IPS-NIHi7 (cell line): Measurements from ENCODE around the gene UNC5B.

ENCODE experiments used
- DNase-seq: peaks from one replicate; pipeline ENCODE4 v3.0.0; 2012; ENCODE audit warnings: mixed read lengths; ENCODE audit errors: extremely low spot score

UNC5B gene

GRCh38 chr10:71255550-71255807 is 43.1 kb downstream of the UNC5B start:
- no peak for DNase-seq

DNA sequence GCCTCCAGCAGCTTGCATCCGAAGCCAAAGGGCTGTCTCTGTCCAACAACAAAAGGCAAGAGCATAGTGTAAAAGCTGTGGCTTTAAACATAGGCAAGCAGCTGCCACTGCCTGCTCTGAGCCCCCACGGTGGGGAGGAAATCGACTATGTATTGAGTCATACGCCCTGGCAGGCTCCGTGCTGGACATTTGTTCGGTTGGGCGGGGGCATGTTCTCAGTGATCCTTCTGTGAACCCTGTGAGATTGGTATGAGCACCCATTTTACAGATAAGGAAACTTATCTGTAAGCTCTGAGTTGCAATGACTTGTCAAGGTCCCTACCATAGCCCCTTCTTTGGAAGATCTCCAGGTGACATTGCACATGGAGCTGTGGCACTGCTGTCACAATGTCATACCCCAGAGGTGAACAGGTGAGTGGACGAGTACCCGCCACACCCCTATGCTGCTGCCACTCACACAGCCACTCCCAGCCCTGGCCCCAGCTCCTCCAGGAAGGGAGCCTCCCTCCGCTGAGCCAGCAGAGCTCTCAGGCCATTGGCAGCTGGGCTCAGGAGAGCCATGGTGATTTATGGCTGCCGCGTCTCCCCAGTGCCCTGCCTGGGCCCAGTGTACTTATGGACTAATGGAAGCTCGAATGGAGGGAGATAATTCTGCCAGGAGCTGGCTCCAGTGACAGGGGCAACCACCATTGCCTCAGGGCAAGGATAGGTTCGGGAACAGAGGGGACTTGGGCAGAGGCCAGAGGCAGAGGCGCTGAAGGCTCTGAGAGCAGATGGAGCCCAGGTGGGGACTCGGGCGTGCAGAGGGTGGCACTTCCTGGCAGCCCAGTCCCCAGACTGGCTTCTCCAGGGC is 43.7 kb downstream of the UNC5B start:
- no peak for DNase-seq

GRCh38 chr10:71256661-71257318 is 44.4 kb downstream of the UNC5B start:
- no peak for DNase-seq

DNA sequence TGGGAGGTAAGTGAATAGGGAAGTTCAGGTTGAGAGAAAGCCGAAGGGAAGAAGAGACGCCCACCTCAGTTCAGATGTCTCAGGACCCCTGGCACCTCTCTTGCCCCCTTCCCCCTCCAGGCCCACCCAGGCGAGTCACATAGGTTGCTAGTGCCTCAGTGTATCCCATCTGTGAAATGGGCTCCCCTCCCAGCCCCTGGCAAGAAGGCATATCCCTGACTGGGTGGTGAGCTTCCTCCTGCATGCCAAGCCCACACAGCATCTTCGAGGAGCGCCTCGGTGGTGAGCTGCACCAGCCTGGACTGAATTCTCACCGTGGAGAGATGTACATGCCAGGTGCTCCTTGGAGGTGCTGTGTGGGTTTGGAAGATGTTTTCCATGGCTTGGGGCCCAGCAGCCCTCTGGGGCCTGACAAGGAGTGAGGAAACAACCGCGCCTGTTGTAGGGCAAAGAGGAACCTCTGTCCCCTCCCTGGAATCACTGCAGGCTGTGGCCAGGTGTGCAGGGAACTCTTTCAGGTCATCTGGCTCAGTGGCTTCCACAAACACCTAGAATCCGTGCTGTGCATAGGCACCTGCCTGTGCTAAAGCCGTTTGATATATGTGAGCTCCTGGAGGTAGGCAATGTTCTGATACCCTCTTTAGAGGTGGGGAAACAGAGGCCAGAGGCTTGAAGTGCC is 45.1 kb downstream of the UNC5B start:
- DNase-seq: no peak

- DNase-seq: no peak
These were observed 45.7 kb downstream of the UNC5B start for GRCh38 chr10:71258046-71258445.

- no peak for DNase-seq
These were observed 46.2 kb downstream of the UNC5B start for GRCh38 chr10:71258446-71259145.

DNA sequence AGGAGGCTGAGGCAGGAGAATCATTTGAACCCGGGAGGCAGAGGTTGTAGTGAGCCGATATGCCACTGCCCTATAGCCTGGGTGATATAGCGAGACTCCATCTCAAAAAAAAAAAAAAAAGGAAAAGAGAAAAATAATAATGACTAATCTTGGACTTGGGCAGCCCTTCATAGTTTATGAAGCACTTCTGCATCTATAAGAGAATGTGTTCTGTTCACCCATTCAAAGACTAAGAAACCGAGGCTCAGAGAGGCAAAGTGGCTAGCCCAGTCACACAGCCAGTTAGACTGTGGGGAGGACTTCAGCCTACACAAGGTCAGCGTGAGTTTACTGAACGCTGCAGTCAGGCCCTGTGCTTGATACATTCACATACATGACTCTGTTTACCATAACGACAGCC is 46.9 kb downstream of the UNC5B start:
- no peak for DNase-seq

DNA sequence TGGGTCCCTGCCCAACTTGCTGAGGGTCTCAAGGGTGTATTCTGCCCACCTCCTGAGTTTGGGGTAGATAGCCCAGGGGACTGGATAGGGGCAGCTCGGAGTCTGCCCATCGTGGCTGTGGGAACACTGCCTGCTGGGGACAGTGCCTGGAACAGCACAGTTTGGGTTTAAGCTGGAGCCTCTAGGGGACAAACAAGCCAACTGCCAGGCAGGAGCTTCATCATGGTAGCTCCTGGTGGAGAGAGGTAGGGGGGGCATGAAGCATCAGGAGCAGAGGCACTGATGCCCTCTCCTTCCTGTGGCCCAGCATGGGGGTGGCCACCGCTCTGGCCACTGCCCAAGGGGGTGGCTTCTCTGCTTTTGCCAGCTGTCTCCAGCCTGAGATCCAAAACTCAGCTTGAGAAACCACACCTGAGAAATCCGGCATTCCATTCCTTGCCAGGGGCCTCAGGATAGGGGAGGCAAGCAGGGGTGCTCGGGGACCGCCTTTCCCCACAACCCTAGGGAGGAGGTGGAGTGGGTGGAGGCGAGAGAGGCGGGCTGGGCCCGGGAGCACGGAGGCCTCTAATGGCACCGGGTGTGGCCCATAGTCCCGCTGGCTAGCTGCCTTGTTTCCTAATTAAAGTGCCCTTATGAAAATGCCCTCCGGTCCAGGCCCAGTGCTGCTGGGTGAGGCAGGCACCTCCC is 47.6 kb downstream of the UNC5B start:
- DNase-seq: no peak

- DNase-seq: peak; percentile 64
These were observed 48.4 kb downstream of the UNC5B start for GRCh38 chr10:71260622-71261325.

DNA sequence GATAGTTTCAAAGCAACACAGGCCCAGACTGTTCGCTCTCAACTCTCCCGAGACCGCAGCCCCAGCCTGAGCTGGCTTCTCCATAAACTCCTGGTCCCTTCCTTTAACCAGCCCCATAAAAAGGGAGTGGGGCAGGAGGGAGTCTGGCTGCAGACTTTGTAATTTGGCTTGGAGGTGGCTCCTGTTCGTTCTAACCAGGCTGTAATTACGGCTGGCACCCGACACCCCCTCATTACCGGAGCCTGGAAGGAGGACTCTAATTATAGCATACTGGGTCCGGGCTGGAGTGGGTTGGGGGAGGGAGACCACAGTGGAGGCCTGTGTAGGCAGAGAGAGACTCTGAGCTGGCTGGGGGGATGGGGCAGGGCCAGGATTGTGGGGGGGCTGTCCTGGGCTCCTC is 49.7 kb downstream of the UNC5B start:
- DNase-seq: no peak

DNA sequence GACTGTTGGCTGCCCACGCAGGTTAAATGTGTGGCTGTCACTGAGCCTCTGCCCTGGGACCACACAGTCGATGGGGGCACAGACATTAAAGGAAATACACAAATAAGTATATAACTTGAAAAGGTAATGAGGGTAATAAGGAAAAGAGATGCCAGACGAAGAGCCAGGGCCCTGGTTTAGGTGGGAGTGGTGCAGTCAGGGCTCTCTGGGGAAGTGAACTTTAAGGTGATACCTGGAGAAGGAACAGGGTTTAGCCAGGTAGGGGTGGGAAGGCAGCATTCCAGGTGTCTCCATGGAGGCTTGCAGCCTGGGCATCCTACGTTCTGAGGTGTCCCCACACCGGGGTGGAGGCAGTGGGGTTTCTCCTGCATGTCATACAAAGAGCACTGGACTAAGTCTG is 50.4 kb downstream of the UNC5B start:
- no peak for DNase-seq

- no peak for DNase-seq
These were observed 51.0 kb downstream of the UNC5B start for GRCh38 chr10:71263376-71263775.

- no peak for DNase-seq
These were observed 52.2 kb downstream of the UNC5B start for GRCh38 chr10:71264345-71265200.

DNA sequence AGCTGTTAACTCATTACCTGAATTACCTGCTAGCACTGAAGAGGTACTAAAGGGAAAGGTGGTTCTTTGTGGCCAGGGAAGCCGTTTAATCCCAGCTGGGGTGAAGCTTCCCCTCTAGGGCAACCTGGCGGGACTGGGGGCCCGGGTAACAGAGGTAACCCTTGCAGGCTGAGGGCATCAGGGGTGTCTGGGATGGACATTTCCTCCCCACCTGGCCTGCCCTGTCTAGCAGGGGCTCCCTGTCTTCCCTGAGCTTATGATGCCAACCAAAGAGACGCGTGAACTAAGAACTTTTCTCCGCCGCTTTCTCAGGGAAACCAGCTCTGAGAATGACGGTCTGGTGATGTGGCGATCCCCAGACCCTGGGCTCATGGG is 52.8 kb downstream of the UNC5B start:
- DNase-seq: no peak

GRCh38 chr10:71265618-71266146 is 53.3 kb downstream of the UNC5B start:
- no peak for DNase-seq

DNA sequence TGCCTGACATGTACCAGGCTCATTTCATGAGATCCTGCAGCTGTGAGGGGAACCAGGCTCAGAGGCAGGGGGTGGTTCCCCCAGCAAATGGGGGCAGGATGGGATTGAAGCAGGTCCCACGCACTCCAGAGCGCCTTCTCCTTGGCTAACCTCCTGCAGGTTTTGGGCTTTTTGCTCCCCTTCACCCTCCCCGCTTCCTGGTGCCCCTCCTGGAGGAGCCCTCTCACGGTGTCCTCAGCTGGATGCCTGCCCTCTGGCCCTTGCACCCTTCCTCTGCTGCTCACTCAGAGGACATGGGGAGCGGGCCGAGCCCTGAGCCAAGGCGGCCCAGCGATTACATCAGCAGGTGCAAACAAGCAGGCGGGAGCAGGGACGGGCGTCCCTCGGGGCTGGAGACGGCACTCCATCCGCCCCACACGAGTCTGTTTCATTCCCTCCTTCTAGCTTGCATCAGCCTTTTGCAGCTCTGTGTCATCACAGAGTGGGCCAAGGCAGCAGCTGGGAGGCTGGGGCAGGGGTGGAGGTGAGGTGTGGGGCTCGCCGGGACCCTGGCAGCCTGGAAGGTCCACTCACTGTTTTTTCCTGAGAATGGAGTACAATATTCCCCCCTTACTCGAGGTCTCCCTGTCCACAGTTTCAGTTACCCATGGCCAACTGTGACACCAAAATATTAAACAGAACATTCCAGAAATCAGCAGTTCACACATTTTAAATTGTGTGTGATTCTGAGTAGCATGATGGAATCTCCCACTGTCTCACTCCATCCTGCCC is 54.0 kb downstream of the UNC5B start:
- DNase-seq: no peak

- no peak for DNase-seq
These were observed 54.6 kb downstream of the UNC5B start for GRCh38 chr10:71266918-71267442.

GRCh38 chr10:71267508-71268240 is 55.3 kb downstream of the UNC5B start:
- no peak for DNase-seq
